Esophagus muscularis mucosa (tissue), 4 donors: ENCODE data around the gene TPSAB1. TPM values are rescaled to one million over a fixed set of nuclear protein-coding genes. Genes with fewer than 3 reads are reported as not detected.

Experiments
- DNase-seq: peaks from one replicate; pipeline ENCODE4 v3.0.0-alpha.2; 2017; ENCODE audit errors: extremely low spot score
- H3K27ac ChIP-seq, 4 donors: fragments of 200-600 bp; sonication (generic); replicated peaks in 1 of 4; 1 replicate in 3 of 4; 2 replicates in 1 of 4; pipeline ENCODE4 v1.5.1; 2016 to 2019; ENCODE audit warnings: mild to moderate bottlenecking in 1 of 4
- H3K27me3 ChIP-seq, 4 donors: fragments of 200-600 bp; sonication (generic); one replicate each; pipeline versions ENCODE4 v1.5.1 to v1.6.0; 2016 to 2019
- H3K36me3 ChIP-seq, 4 donors: fragments of 200-600 bp; sonication (generic); one replicate each; pipeline ENCODE4 v1.5.1; 2016 to 2019
- H3K4me1 ChIP-seq, 4 donors: fragments of 200-600 bp; sonication (generic); one replicate each; pipeline ENCODE4 v1.5.1; 2016 to 2019
- H3K4me3 ChIP-seq, 4 donors: fragments of 200-600 bp; sonication (generic); 1 replicate in 2 of 4; 2 replicates in 2 of 4; pipeline ENCODE4 v1.5.1; 2016 to 2019; ENCODE audit warnings: mild to moderate bottlenecking in 4 of 4, moderate library complexity in 1 of 4
- H3K9me3 ChIP-seq, 4 donors: fragments of 200-600 bp; sonication (generic); 1 replicate in 3 of 4; 2 replicates in 1 of 4; pipeline ENCODE4 v1.5.1; 2016 to 2019
- EP300 ChIP-seq: sonication (generic); formaldehyde crosslinking; IDR thresholded peaks from one replicate; pipeline ENCODE4 v1.6.1; 2017; ENCODE audit warnings: antibody characterized with exemption
- POLR2A ChIP-seq: fragments of 450-650 bp; IDR thresholded peaks from one replicate; pipeline ENCODE4 v1.6.1; 2017; ENCODE audit warnings: antibody characterized with exemption, moderate library complexity, mild to moderate bottlenecking, low read depth
- POLR2AphosphoS5 ChIP-seq, 2 donors: sonication (generic); formaldehyde crosslinking; IDR thresholded peaks; one replicate each; pipeline ENCODE4 v1.6.1; 2017; ENCODE audit warnings: antibody characterized with exemption in 2 of 2
- WGBS: methylation state at CpG from one replicate; pipeline ENCODE4 v1.1.5; 2018; 5-methylcytosine and 5-hydroxymethylcytosine counted together
- intact Hi-C: fragments of 100-400 bp; cut with DNase I; formaldehyde crosslinking; loops from one replicate; pipeline ENCODE4 v1.15.1; 2023
- total RNA-seq, 4 donors: library from RNA; depleted of rRNA; stranded (reverse); fragments of >200 nt; gene quantifications; one replicate each; pipeline versions ENCODE4 v1.1.0 to v1.2.1, GENCODE V29; 2016
- TF ChIP-seq, protein P1 (sequence below), 3 experiments: fragments of 200-600 bp in 2 of 3; fragments of 450-650 bp in 1 of 3; sonication (generic) in 2 of 3; IDR thresholded peaks; one replicate each; pipeline ENCODE4 v1.5.1; 2017 to 2019; ENCODE audit warnings: antibody characterized with exemption in 3 of 3, mild to moderate bottlenecking in 2 of 3, moderate library complexity in 1 of 3

The TPSAB1 gene
- total RNA-seq, 4 donors from 2014 or later, result 15.6 to 237 (median 126) TPM

DNA sequence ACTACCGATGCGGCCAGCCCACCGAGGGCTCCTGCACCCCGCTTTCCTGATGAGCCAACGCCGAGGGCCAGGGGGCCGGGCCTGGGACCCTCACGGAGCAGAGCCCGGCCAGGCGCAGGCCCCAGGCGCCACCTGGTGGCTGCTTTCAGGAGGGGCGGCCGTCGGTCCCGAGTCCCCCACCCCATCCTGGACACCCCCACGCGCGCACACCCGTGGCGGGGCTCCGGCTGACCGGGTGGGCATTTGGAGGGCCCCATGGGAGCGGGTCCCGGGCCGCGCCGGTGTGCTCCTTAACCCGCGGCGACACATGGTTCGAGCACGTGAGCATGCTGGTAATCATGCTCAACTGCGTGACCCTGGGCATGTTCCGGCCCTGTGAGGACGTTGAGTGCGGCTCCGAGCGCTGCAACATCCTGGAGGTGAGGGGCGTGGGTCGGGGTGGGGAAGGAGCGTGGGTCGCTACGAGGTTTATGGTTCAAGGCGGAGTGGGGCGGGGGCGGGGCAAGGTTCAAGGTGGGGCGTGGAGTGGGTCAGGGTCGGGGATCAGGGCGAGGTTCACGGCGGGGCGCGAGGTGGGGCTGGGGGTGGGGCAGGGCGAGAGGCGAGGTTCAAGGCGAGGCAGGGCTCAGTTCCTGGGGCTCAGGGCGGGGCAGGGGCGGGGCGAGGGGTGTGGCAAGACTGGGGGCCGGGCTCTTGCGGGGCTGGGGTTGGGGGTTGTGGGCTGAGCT is 45.7 kb upstream of the TPSAB1 start:
- H3K9me3 ChIP-seq, result no peaks in the 10 kb centered on the region
- peak overlapping the region; percentile 77 to 88 (median 83) for H3K27ac ChIP-seq
- peaks cover 0 to 25% (median 13%) of the 10 kb centered on the region in 4 donors for H3K36me3 ChIP-seq
- WGBS, result 48% methylated on average over 19 of the region's 61 CpGs
- no peak for DNase-seq
- peaks cover 0 to 73% (median 64%) of the 10 kb centered on the region in 4 donors for H3K4me1 ChIP-seq
- peaks cover 0 to 3% (median 0%) of the 10 kb centered on the region in 4 donors for H3K27me3 ChIP-seq
- H3K4me3 ChIP-seq, result peak overlapping the region in 1 of 4 donors; percentile 7
- peak in 1 of 2 donors; percentile 18 for TF ChIP-seq POLR2AphosphoS5 (IDR thresholded peaks at IDR 0.05)
- TF ChIP-seq, protein P1, sequence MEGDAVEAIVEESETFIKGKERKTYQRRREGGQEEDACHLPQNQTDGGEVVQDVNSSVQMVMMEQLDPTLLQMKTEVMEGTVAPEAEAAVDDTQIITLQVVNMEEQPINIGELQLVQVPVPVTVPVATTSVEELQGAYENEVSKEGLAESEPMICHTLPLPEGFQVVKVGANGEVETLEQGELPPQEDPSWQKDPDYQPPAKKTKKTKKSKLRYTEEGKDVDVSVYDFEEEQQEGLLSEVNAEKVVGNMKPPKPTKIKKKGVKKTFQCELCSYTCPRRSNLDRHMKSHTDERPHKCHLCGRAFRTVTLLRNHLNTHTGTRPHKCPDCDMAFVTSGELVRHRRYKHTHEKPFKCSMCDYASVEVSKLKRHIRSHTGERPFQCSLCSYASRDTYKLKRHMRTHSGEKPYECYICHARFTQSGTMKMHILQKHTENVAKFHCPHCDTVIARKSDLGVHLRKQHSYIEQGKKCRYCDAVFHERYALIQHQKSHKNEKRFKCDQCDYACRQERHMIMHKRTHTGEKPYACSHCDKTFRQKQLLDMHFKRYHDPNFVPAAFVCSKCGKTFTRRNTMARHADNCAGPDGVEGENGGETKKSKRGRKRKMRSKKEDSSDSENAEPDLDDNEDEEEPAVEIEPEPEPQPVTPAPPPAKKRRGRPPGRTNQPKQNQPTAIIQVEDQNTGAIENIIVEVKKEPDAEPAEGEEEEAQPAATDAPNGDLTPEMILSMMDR (IDR thresholded peaks at IDR 0.05), result peak; percentile 86 to 92 (median 87)
- TF ChIP-seq POLR2A, result no peak
- TF ChIP-seq EP300, result no peak
- intact Hi-C loops, result loop anchor here (2.0 to 5.0 kb wide), 2 partner anchors 43 to 88 kb away; partner anchors contain the start of gene CACNA1H

DNA sequence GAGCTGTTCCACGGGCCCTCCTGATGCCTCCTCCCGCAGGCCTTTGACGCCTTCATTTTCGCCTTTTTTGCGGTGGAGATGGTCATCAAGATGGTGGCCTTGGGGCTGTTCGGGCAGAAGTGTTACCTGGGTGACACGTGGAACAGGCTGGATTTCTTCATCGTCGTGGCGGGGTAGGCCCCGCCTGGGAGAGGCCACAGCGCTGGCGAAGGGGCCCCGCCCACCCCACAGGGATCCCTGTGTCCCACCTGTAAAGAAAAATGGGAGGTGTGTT is 45.2 kb upstream of the TPSAB1 start:
- no peak for TF ChIP-seq POLR2A
- TF ChIP-seq, protein P1 (IDR thresholded peaks at IDR 0.05), result no peak
- no peak for TF ChIP-seq POLR2AphosphoS5 (IDR thresholded peaks at IDR 0.05)
- TF ChIP-seq EP300, result no peak
- no peaks in the 10 kb centered on the region for H3K9me3 ChIP-seq
- WGBS, result 50% methylated on average over 5 of the region's 14 CpGs

DNA sequence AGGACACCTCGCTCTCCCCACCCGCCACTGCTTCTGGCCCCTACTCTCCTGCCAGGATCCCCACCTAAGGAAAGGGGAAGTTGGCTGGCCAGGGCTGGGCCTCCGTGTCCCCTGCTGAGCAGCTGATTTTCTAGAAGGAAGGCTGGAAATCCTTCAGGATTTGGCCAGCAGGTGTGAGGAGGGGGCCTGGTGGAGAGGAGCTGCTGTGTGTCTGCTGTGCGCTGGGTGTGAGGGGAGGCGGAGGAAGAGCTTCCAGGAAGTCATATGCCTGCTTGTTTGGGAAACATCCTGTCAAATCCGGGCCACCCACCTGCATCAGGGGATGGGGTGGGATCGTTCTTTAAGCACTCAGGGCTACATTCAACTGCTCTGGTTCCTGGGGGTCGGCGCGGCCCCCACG is 44.0 kb upstream of the TPSAB1 start:
- Histone ChIP-seq H3K4me3 (no peak overlapping the region), H3K27me3 (peaks cover 0 to 3% (median 0%) of the 10 kb centered on the region in 4 donors), H3K36me3 (peaks cover 0 to 41% (median 28%) of the 10 kb centered on the region in 4 donors), H3K9me3 (no peaks in the 10 kb centered on the region), H3K27ac (peak overlapping the region in 3 of 4 donors; percentile 77 to 88 (median 85)), H3K4me1 (peaks cover 0 to 57% (median 48%) of the 10 kb centered on the region in 4 donors)
- TF ChIP-seq EP300 (no peak), POLR2AphosphoS5 (IDR thresholded peaks at IDR 0.05) (no peak), POLR2A (no peak)
- TF ChIP-seq, protein P1 (IDR thresholded peaks at IDR 0.05), result no peak
- DNase-seq, result no peak
- intact Hi-C loops, result no loop called here
- 75% methylated on average over 11 of the region's 11 CpGs for WGBS

More for the DNA sequence above, 45.2 kb upstream of the TPSAB1 start:
- intact Hi-C loops, result loop anchor here (2.0 kb wide), 1 partner anchor 89 kb away; no protein-coding TSS in a partner anchor
- peaks cover 0 to 68% (median 59%) of the 10 kb centered on the region in 4 donors for H3K4me1 ChIP-seq
- H3K4me3 ChIP-seq, result no peak overlapping the region
- peaks cover 0 to 3% (median 0%) of the 10 kb centered on the region in 4 donors for H3K27me3 ChIP-seq
- H3K36me3 ChIP-seq, result peaks cover 0 to 30% (median 16%) of the 10 kb centered on the region in 4 donors
- peak overlapping the region; percentile 27 to 88 (median 81) for H3K27ac ChIP-seq
- DNase-seq, result no peak

DNA sequence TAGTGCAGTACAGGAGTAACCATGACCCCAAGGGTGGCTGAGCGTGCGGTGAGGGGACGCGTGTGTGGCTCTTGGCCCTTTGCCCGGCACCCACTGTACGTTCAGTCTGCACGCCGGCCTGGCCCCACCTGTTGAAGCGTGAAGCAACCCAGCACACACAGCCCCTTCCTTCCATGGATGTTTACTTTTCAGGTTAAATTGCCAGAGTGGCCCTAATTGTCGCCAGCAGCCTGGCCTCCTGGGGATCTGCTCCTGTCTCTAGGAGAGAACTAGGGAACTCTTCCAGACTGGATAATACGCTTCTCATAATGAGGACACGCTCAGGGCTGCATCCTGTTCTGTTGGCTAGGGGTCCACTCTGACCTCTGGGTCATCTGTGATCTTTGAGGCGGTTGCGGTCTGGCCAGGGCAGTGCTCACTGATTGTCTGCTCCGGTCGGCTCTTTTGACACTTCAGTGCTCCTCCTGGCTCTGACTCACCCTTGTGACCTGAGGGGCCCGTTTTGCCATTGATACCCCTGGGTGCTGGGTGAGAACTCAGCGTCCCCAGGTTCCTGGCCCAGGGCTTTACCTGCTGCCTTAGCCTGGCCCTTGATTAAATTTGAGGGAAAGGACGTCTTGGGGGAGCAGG is 43.2 kb upstream of the TPSAB1 start:
- Histone ChIP-seq H3K4me3 (no peak overlapping the region), H3K36me3 (peaks cover 0 to 50% (median 36%) of the 10 kb centered on the region in 4 donors), H3K4me1 (peaks cover 0 to 48% (median 39%) of the 10 kb centered on the region in 4 donors), H3K27ac (peak overlapping the region in 3 of 4 donors; percentile 77 to 88 (median 85)), H3K27me3 (peaks cover 0 to 3% (median 0%) of the 10 kb centered on the region in 4 donors), H3K9me3 (no peaks in the 10 kb centered on the region)
- no peak for DNase-seq
- WGBS, result 56% methylated on average over 13 of the region's 19 CpGs
- intact Hi-C loops, result no loop called here
- no peak for TF ChIP-seq POLR2A
- TF ChIP-seq, protein P1 (IDR thresholded peaks at IDR 0.05), result no peak
- TF ChIP-seq EP300, result no peak
- no peak for TF ChIP-seq POLR2AphosphoS5 (IDR thresholded peaks at IDR 0.05)
